Cardiac fibroblast (primary cell): ENCODE results near the gene MYO16.

Experiments
- DNase-seq, 2 donors: peaks; one replicate each; pipeline versions ENCODE4 v3.0.0 to v3.0.0-alpha.2; 2010; ENCODE audit warnings: low read depth in 2 of 2
- H3K4me3 ChIP-seq, 2 donors: replicated peaks in 1 of 2; 1 replicate in 1 of 2; 2 replicates in 1 of 2; pipeline ENCODE4 v1.5.1; 2011; ENCODE audit warnings: low read depth in 2 of 2, low read length in 2 of 2, mild to moderate bottlenecking in 2 of 2, moderate library complexity in 1 of 2
- CTCF ChIP-seq: IDR thresholded peaks from one replicate; pipeline ENCODE4 v1.5.1; 2011; ENCODE audit warnings: low read depth, mild to moderate bottlenecking, low read length, inconsistent platforms

Gene MYO16

DNA sequence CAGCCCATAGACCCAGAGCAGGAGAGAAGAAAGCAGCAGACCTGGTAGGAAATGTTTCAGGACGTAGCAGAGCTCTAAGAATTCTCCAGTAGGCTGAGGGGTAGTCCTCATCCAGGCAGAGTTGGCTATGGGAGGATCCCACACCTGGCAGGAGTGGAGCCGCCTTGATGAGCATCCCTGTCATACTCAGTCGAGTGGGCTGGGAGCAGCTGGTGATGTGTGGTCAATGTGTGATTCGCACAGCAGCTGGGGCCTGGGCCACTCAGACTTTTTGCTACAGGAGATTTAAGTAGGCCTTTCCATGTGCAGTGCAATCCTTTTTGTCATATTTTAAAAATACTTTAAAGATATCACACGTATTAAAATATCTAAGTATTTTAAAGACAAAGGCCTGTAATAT lies 56.6 kb downstream of the MYO16 start:
- DNase-seq: no peak
- no peak for TF ChIP-seq CTCF
- H3K4me3 ChIP-seq: no peak overlapping the region

- TF ChIP-seq CTCF: no peak
- DNase-seq: no peak
- no peak overlapping the region for H3K4me3 ChIP-seq
Measured at GRCh38 chr13:108690726-108691125, 61.3 kb downstream of the MYO16 start.

DNA sequence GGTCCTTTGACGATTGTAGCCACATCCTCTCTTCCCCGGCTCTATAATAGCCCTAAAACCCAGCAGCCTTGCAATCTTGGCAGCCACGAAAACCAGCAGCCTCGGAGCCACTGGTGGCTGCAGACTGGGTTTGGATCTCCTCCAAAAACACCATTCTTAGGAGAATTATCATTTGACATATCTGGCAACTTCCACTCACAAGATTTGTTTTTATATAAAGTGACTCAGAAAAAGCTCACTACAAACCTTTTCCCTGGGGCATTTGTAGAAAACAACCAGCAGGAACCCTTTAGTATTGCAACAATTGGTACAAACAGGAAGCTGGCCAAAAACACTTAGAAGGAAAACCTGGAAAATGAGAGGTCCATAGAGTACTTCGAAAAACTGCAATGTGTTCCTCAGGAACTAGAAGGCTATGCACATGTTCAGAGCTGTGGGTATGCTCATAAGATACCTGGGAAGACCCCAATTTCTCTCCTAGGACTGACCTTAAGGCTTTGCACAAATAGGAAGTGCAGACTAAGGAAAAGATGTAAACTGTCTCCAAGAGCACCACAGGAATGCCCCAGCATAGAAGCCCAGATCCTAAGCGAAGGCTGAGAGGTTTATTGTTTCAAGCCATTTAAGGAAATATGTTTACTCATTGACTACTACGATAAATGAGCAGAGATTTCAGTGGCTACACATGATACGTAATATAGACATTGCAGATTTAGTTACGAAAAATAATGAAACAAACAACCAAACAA lies 71.2 kb downstream of the MYO16 start:
- DNase-seq: peak in 1 of 2 donors; percentile 22
- no peak for TF ChIP-seq CTCF
- no peak overlapping the region for H3K4me3 ChIP-seq

- DNase-seq: no peak
- H3K4me3 ChIP-seq: no peak overlapping the region
- TF ChIP-seq CTCF: no peak
Measured at GRCh38 chr13:108702171-108702570, 72.8 kb downstream of the MYO16 start.

- no peak for DNase-seq
- no peak overlapping the region for H3K4me3 ChIP-seq
- TF ChIP-seq CTCF: no peak
Measured at GRCh38 chr13:108705031-108705430, 75.6 kb downstream of the MYO16 start.

- TF ChIP-seq CTCF: no peak
- DNase-seq: no peak
- H3K4me3 ChIP-seq: no peak overlapping the region
Measured at GRCh38 chr13:108707584-108707983, 78.2 kb downstream of the MYO16 start.

DNA sequence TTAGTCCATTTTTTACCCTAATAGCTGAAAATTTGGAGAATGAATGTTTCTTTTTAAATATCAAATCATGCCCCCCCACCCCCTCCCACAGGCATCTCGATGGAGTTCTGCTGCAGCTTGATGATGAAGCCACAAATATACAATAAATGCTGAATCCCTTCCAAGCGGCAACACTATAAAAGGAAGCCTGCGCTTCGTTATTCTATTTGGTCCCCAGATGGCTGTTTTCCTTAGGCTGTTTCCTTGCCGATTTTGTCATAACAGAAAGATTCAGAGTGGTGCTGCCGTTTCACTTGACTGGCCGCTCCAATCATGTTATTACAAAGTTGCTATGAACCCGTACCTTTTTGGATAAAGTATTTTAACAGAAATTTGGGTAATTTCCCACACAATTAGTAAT lies 79.5 kb downstream of the MYO16 start:
- TF ChIP-seq CTCF: no peak
- DNase-seq: no peak
- H3K4me3 ChIP-seq: no peak overlapping the region
